Measurements from ENCODE around the gene VEZF1.

VEZF1 gene

DNA sequence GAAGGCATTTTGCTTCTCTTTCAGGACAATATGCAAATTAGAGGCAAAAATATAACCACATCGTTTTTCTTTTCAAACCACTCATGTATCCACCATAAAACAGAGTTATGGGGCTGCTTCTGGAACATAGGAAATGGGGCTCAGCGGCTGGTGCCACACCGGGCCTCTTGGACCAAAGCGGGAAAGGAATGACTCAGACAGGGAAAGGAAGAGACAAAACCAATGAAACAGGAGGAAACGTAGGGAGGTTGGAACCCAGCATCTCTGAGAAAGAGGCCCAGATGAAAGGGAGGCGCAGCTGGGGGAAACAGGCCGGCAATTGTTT, 61.4 kb downstream of the VEZF1 start:
- no peak for DNase-seq

DNA sequence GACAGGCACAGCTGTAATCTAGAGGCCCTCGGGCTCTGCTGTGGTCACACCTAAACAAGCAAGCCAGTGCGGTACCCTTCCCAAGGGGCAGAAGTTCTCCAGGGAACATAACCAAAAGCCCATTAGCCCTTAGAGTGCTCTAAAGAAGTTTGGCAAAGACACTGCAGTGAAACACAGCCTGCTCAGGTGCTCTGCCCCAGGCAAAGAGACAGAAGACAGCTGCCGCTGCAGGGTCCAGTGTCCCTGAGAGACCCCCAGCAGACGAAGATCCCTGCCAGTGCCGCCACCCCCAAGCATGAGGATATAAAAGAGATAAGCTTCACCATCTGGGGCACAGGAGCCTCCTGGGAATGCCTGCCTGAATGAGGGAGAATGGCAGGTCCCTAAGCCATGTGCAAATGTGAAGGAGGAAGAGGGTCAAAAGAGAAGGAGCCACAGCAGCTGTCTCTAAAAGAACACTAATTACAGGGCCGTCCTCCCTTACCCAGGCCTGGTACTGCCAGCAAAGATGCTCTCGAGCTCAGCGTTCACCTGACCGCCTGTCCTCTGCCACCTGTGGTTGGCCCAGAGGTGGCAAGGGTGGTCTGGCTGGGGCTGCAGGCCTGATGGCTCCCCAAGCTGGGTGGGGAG, 62.6 kb downstream of the VEZF1 start:
- no peak for DNase-seq

DNA sequence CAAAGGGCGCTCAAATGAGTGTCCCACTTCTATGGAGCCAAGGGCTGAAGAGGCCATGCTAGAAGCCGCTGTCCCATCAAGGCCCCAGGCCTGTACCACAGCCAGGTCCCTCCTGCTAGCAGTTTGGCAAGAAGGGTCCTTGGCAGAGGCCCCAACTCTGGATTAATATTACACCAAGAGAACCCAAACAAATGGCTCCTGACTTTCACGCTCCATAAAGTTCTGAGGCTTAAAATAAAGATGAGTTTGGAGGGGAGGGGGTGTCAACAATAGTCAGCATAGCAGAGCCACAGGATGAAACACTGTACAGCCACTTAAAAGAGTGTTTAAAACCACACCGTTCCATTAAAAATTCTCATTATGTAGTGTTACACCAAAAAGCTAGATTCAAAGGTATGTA, 63.4 kb downstream of the VEZF1 start:
- DNase-seq, result no peak
